Measurements from ENCODE around the gene ADAMTS16. TPM values are rescaled to one million over a fixed set of nuclear protein-coding genes. Genes with fewer than 3 reads are reported as not detected.

ADAMTS16 gene
- total and polyA plus RNA-seq, 9 donors = 7.4 to 32.7 (median 13.6) TPM

GRCh38 chr5:5369051-5369605 lies 229.0 kb downstream of the ADAMTS16 start:
- no peaks in the 10 kb centered on the region for H3K36me3 ChIP-seq
- TF ChIP-seq EP300 (IDR thresholded peaks at IDR 0.05) (no peak), CTCF (IDR thresholded peaks at IDR 0.05) (no peak), POLR2A (IDR thresholded peaks at IDR 0.05) (no peak)
- H3K27ac ChIP-seq = no peak overlapping the region
- 32 to 55% (median 39%) methylated on average over 4 of the region's 4 CpGs for WGBS, 3 donors
- intact Hi-C loops (cut with DNase I) = no loop called here
- no peaks in the 10 kb centered on the region for H3K9me3 ChIP-seq
- H3K27me3 ChIP-seq = no peaks in the 10 kb centered on the region
- no peak overlapping the region for H3K4me3 ChIP-seq
- DNase-seq = no peak
- H3K4me1 ChIP-seq (ENCODE audit: insufficient read depth) = peaks cover 2% of the 10 kb centered on the region

Small RNA genes lying within 50 kb of the gene (small RNA-seq; reads per million reads assigned to genes)
- not detected for gene RN7SKP73

All from ovary (tissue), 9 donors.